8988T (cell line): ENCODE measurements around the gene HDGF.

Source experiments
- DNase-seq: peaks from one replicate; pipeline ENCODE4 v3.0.0; 2011

HDGF gene

DNA sequence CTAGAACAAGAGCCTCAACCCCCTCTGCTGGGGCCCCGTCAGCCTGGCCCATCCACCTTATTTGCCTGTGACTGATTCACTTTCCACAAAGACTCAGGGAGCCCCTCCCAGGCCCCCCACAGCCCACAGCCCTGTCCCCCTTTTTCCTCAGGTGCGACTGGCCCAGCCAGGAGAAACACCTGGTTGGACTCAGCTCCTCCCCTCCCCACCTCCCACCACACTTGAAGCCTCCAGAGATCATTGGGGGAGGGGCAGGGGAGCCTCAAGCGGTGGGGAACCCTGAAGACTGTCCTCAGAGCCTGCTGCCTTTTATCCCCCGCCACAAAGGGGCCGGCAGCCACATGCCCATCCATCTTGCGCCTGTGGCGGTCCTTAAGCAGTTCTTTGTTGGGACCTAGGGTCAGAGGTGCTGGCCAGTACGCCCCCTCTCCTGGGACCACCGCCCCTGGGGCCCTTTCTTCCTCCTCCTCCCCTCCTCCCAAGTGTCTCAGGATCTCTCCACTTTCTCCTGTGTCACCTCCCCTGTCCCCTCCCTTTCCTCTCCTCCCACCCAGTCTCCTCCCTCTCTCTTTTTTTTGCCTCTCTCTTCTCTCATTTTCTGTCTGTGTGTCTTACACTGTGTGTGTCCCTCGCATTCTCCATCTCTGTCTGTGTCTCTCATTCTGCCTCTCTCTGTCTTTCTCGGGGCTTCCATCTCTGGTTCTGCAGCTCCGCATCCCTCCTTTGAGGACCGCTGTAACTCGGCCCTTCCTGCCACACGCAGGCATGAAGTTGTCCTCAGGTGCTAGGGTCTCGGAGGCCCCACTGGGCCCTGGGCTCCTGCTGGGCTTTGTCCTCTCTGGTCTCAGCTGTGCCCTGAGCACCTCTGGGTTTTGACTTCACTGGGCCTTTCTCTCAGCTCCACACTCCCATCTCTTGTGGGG, 58.3 kb downstream of the HDGF start:
- DNase-seq, result no peak

DNA sequence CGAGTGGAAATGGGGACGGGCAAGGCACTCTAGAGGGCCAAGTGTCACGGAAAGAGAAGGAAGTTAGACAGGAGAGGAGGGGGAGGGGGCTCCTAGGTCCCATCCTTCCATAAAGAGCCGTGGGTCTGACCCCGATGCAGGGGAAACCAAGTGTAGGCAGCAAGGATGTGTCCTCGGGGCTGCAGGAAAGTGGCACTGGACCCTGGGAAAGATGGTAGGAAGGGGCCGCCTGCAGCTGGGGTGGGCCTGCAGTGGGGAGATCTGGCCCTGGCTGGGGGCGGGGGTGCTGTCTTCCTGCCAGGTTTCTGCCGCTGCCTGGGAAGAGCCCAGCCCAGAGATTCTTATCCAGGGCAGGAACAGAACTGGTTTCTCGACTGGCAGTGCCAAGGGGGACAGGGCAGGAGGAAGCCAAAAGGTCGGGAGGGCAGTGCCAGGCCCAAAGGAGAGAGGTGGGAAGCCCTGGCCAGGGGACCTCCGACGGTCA, 59.0 kb downstream of the HDGF start:
- DNase-seq, result no peak
